DMS 273 treated with DMSO at 0.1 percent for 48 hours (cell line): ENCODE measurements around the gene ZFAND6.

Experiments
- DNase-seq: peaks from one replicate; lab custom pipeline; 2025; lab: John Stamatoyannopoulos, UW

ZFAND6 gene

GRCh38 chr15:80170596-80170995, 111.1 kb downstream of the ZFAND6 start:
- no peak for DNase-seq

DNA sequence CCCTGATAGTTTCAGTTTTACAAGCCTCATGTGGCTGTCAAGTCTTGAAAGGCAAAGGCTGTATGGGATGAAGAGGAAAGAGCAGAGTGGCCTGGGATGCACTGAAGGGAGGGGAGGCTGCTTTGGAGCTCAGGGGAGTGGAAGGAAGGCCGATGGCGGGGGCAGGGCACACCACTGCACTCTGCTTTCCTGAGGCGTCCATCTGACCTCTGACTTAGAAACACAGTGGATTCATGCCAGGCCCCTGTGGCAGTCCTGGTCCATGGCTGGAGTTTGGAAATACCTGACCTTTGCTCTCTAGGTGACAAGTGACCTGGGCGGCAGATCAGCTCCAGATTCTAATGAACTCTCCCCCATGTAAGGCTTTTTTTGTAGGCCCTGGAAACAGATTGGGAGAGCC, 112.3 kb downstream of the ZFAND6 start:
- DNase-seq, result no peak

DNA sequence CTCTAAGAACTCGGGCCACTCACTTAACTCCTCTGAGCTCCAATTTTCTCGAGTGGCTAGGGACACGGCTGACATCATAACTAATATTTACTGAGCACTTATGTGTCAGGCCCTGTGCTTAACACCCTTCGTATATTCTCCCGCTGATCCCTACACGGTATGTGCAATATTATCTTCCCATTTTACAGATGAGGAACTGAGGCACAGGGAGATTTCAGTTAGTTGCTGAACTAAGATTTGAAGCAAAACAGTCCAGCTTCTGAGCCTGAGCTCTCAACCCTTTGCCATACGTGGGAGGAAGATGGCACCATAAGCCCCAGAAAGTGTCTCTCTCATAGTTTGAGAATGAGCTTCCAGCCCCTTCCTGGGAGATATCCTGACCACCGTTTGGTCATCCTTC, 112.9 kb downstream of the ZFAND6 start:
- no peak for DNase-seq

DNA sequence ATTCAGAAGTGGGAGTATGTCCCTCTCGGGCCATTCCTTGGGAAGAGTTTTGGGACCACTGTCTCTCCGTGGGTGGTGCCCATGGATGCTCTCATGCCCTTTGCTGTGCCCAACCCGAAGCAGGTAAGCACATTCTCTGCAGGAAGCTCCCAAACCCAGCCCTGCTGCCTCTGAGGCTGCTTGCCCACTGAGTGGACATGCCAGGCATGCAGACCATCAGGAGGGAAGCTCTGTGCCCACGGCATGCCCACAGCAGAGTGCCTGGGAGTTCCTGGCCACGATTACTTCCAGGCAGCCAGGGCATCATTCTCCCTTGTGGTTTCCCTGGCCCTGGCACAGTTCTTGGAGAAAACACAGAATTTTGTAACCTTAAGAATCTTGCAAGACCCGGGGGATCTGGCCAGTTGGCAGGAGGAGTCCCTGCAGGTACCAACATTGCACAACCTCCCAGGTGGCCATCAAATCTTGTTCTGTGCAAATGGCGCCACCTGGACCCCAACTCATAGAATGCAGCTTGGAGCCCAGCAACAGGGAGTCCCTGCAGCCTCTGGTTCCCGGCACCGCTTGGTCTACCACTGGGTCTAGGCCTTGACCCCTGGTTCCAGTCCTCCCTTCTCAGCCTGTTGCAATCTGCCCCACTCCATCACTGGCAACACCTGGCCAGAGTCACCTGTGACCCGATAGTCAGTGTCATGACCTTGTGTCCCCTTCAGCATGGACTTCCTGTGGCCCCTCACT, 113.7 kb downstream of the ZFAND6 start:
- DNase-seq, result no peak

DNA sequence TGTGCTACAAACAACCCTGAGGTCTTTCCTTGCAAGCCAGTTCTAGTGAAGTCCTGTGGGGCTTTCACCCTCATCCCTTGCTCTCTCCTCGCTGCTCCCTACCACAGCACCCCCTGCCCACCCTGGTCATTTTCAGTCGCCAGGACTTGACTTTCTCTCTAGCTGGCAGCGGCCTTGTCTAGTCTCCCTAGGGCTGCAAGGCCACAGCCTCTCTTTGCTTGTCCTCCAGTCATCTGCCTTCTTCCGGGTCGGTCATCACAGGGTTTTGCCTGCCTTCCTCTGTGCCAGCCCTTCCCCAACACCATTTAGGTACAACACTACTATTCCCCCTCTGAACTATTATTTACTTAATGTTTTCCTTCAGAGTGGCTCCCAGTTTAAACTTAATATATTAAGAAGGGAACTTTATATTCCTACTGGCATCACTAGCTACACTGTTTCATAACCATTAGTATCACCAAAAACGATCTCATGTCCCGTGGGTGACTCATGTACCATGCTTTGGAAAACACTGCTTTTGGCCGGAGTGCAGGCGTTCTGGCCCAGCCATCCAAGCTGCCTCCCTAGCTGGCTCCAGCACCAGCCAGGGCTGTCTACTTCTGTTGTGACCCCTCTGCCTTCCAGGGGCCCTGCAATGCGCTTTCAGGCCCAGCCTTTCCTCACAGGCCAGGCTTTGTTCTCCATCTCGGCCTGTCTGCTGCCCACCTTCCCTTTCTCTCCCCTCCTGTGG, 114.7 kb downstream of the ZFAND6 start:
- no peak for DNase-seq

DNA sequence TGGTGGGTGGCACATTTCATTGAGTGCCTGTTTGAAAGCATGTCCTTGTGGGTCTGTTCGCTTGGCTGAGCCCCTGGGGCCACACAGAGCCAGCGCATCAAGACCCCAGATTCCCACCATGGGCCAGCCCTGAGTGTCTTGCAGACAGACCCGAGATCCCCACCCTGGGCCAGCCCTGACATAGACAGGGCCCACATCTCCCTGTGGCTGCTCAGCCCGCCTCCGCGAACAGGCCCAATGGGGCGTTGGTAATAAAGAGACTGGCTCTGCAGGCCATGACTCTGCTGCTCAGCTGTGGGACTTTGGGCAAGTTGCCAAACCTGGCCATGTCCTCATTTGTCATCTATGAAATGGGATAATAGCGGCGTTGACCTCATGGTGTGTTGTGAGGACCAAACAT, 116.0 kb downstream of the ZFAND6 start:
- no peak for DNase-seq

DNA sequence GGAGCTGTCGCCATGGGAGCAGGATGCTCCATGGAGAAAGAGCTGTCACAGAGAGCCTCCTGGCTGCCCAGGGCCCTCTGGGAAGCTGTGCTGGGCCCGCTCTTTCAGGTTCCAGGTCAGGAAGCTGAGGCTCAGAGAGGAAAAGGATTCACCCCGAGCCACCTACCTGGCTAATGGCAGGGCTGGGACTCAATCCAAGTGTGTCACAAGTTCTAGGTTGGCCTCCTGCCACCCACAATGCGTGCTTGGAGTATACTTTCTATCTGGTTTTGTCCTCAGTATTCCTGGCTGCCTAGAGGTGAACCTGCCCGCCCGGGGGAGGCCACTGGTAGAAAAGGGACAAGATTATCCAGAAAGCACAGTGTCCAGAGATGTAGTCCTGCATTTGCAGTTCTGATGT, 117.0 kb downstream of the ZFAND6 start:
- no peak for DNase-seq

GRCh38 chr15:80177156-80177555, 117.7 kb downstream of the ZFAND6 start:
- DNase-seq, result no peak

- no peak for DNase-seq
Observed at GRCh38 chr15:80179025-80179759, 119.7 kb downstream of the ZFAND6 start.

- DNase-seq, result no peak
Observed at GRCh38 chr15:80179935-80180334, 120.5 kb downstream of the ZFAND6 start.

DNA sequence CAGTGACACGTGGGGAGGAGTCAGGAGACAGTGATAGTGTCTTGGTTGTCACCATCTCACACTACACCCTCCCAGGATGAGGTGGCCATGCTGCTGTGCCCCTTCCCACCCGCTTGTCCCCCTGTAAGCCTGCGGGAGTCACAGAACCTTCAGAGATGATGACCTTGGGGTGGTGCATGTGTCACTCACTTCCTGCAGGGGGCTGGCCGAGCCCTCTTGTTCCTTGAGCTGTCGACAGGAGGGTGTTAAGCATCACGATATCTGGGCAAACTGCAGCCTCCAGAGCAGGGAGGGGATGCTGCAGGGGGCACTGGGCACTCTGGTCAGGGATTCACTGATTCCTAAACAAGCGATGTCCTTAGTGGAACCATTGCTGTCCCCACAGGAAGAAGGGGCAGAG, 121.0 kb downstream of the ZFAND6 start:
- DNase-seq, result no peak

- DNase-seq, result no peak
Observed at GRCh38 chr15:80180986-80181385, 121.5 kb downstream of the ZFAND6 start.

DNA sequence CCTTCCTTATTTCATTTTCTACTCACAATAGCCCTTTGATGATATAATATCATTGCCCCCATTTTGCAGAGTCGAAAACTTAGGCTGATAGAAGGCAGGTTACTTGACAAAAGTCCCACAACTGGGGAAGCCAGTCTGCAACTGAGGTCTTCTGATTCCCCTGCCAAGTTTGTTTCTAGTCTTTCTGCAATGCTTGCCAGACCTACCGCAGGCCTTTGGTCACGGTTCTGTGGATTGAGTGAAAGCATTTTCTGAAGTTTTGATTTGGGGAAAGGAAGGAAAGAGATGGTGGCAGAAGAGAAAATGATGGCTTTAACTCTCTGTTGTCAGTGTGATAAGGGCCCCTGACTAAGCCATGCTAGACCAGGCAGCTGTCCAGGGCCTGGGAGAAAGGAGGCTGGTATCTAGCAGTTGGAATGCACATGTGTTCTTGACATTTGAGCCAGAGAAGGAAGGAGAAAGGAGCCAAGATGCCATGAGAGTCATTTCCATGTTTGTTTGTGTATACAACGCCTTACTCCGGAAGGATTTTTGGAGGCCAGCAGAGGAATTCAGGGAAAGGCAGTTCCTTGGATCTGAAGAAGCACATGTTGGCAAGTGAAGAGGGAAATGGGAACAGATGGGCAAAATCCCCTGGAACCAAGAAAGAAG, 123.3 kb downstream of the ZFAND6 start:
- no peak for DNase-seq

DNA sequence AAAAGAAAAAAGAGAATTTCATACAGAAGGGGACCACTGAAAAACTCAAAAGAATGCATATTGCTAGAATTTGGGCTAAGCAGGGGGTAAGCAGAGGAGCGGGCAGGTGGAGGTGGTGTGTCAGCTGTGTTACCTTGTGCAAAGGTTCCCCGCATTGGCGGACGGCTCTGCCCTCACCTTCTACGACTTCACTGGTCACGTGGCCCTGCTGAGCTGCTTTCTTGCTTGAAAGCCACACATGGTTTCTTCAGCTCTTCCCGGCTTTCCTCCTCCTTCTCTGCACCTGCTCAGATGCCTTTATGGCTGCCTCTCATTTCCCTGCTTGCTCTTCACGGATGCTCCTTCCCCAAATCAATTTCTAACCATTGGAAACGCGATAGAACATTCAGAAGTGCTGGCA, 123.8 kb downstream of the ZFAND6 start:
- DNase-seq, result no peak

- no peak for DNase-seq
Observed at GRCh38 chr15:80183886-80184285, 124.4 kb downstream of the ZFAND6 start.

DNA sequence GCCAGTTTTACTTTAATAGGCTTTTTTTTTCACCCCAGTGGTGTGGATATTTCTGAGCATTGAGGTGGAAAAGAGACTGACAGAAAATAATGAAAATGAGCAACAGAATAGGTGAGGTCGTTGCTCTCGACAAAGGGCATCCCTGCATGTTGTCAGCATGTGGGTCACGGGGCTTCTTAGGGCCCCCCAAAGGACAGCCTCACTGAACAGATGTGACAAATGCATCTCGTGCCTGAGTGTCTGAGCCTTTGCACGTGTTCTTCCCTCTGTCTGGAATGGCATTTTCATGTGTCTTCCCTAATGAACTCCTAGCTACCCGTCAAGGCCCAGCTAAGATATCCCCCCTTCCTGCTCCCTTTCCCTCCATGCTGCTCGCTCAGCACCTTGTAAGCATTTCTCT, 125.1 kb downstream of the ZFAND6 start:
- no peak for DNase-seq

GRCh38 chr15:80185152-80185551, 125.7 kb downstream of the ZFAND6 start:
- DNase-seq, result no peak

GRCh38 chr15:80186066-80186465, 126.6 kb downstream of the ZFAND6 start:
- DNase-seq, result no peak

DNA sequence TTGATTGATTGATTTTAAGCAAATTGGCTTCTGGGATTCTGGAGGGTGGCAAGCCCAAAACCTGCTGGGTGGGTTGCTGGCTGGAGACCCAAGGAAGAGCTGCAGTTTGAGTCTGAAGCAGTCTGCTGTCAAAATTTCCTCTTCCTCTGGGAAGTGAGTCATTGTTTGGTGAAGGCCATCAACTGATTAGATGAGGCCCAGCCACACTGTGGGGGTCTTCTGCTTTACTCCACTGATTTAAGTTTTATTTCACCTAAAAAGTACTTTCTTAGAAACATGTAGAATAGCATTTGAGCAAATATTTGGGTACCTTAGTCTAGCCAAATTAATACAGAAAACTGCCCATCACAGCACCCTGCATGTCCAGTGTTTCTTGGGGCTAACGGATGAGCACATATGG, 127.1 kb downstream of the ZFAND6 start:
- DNase-seq, result no peak
